HUDEP-2 (cell line): ENCODE results near the gene PRTFDC1.

Experiments
- DNase-seq, 76 experiments: peaks; one replicate each; lab custom pipeline; 2025; ENCODE audit not compliant: unreplicated experiment in 76 of 76; lab: John Stamatoyannopoulos, UW

The PRTFDC1 gene

DNA sequence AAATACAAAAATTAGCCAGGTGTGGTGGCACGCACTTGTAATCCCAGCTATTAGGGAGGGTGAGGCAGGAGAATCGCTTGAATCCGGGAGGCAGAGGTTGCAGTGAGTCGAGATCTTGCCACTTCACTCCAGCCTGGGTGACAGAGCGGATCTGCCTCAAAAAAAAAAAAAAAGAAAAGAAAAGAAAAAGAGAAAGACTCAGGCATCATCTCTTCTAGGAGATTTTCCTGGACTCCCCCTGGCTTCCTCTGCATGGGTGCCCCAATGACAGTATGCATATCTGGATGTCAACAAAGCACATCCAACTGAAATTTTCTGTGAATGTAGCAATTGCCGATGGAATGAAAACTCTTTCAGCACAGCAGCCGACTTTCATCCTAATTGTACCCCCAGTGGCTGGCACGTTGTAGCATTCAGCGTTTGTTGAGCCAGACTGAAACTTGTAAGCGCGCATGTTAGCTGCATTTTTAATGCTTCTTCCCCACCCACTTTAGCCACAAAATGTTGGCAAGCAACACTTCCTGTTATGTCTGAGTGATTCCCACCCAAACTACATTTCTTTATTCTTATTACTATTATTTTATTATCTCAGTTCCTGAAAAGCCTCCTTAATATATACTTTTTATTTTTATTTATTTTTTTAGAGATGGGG lies 70.2 kb downstream of the PRTFDC1 start:
- no peak for DNase-seq

DNA sequence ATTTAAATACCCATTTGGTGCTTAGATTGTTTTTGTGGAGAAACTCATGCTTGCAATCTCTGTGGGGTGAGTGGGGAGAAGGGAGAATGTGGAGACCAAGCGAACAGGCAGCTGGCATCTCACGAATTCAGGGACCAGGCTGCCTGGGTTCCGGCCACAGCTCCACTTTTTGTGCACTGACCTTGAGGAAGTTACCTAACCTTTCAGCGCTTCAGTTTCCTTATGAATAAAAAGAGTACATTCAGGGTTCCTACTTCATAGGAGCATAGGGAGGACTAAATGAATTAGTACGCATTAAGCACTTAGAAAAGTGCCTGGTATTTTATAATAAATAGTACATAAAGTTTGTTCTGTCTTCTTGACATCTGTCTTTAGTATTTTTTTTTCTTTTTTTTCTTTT lies 72.5 kb downstream of the PRTFDC1 start:
- no peak for DNase-seq

DNA sequence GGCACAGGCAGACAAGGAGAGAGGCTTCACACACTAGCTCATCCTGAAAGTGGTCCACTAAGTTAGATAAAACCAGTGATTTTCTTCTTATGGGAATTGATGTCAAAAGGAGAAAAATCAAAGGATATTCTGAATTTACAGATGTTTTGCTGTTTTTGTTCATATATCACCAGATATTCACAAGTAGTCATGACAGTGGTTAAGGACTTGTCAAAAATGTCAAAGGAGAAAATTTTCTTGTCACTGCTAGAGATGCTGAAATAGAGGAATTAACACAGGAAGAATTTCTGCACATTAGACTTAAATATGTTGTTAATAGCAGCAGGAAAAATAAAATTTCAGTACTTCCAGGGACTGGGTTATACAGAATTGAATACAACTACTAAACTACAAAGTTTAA lies 78.3 kb downstream of the PRTFDC1 start:
- no peak for DNase-seq

DNA sequence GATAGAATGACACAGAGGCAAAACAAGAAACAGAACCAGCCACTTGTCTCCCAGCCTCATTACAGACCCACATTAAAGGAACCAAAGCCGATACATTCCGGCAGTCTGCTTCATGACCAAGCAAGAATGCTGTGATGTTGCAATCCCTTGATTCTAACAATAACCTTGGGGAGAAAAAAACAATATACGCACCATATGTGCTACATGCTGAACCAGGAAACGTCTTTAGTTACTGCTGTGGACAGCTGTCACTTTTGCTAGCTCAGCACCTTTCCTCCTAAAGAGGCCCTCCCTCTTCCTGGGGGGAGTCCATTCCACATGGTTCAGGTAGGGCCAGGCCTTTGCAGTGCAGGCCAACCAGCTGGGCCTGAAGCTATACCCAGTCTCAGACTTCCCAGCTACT lies 79.1 kb downstream of the PRTFDC1 start:
- no peak for DNase-seq

DNA sequence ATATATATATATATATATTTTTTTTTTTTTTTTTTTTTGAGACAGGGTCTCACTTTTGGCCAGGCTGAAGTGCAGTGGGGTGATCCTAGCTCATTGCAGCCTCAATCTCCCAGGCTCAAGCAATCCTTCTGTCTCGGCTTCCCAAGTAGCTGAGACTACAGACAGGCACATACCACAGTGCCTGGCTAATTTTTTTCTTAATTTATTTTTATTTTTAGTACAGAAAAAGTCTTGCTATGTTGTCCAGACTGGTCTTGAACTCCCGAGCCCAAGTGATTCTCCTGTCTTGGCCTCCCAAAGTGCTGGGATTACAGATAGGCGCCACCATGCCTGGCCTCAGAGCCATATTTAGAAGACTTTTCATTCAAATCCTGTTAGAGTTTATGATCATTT lies 79.6 kb downstream of the PRTFDC1 start:
- no peak for DNase-seq

DNA sequence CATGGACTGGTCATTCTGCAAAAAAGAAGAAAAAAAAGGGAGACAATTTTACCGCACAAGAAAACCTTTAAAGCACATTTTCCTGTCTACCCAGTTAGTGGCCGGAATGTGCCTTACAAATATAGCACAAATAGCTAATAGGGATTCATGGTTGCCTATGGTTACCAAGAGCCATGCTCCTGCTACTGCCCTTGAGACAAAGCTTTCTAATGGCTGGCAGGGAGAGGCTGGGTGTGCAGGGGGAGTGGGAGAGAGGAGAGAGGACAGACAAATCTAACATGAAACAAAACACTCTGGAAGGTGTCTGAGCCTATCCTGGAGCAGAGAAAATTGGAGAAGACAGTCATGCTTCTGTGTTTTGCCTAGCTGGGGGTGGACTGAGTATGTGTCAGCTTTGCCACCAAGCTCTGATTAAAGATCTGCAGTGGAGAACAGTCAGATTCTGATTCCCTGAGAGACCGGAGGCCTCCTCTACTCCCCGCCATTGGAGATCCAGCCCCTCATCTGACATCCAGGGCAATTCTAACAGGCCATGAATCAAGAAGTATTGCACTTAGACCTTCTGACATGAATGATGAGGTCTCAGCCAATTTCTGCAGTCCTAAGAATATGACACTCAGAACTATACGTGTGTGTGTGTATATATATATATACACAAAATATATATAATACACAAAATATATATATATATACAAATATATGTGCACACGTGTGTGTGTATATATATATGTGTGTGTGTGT lies 80.2 kb downstream of the PRTFDC1 start:
- DNase-seq, result no peak

DNA sequence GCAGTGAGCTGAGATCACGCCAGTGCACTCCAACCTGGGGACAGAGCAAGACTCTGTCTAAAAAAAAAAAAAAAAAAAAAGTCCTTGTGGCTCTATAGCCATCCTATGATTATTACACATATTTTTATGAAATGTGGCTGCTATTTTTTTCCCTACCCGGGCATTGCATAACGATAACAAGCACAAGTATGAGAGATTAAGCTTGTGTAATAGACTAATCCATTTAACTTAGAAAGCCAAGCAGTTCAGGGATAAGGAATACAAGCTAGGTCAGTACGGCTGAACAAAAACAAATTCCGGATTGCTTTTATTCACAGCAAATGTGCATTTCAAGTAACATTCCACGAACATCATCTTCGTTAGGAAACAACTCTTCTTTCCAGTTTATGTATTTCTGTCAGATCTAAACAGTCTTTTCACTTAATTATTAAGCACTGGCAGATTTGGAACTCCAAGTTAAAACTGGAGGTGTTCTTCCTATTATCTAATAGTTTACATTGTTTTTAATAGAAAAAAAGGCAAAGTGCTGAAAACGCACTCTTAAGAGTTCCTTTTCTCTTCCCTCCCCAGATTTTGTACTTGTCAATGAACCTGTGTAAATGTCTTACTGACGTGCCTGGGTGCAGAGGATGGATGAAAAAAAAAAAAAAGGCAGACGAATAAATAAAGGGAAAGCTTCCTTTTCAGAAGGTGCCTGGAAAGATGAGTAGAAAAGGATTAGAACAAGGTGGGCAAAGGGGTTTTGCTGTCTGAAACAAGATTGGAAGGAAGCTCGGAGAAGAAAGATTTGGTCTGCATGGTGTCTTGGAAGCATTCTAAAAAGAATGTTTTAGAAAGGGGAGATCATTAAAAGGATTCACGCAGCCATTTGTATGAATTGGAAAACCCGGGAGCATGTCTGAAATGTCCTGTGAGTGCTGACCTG lies 81.1 kb downstream of the PRTFDC1 start:
- no peak for DNase-seq

DNA sequence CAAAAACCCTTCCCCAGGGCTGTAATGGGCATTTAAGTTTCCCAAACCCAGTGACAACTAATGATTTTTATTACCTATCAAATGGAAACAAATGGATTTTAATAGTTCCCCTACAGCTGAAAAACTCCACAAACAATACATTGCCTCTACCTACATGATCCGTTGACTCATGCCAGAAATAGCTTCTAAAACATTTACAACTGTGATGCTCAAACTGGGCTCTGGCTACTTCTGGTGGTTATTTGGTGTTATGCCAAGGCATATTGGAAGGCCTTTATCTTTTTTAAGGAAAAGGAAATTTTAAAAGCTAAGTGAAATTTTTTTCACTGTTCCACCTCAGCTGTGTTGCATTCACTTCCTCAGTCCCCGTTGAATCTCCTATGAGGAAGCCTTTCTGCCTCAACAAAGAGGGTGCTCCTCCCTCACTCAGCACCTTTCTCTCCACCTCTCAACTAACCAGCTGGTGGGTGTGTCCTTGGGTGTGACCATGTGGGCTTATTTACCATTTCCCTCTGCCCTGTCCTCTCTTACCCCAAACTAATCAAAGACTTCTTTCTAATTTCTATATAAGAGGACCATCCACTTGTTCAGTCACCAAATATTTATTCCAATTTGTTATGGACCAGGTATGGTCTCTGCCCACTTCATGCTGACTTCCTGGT lies 82.9 kb downstream of the PRTFDC1 start:
- no peak for DNase-seq

DNA sequence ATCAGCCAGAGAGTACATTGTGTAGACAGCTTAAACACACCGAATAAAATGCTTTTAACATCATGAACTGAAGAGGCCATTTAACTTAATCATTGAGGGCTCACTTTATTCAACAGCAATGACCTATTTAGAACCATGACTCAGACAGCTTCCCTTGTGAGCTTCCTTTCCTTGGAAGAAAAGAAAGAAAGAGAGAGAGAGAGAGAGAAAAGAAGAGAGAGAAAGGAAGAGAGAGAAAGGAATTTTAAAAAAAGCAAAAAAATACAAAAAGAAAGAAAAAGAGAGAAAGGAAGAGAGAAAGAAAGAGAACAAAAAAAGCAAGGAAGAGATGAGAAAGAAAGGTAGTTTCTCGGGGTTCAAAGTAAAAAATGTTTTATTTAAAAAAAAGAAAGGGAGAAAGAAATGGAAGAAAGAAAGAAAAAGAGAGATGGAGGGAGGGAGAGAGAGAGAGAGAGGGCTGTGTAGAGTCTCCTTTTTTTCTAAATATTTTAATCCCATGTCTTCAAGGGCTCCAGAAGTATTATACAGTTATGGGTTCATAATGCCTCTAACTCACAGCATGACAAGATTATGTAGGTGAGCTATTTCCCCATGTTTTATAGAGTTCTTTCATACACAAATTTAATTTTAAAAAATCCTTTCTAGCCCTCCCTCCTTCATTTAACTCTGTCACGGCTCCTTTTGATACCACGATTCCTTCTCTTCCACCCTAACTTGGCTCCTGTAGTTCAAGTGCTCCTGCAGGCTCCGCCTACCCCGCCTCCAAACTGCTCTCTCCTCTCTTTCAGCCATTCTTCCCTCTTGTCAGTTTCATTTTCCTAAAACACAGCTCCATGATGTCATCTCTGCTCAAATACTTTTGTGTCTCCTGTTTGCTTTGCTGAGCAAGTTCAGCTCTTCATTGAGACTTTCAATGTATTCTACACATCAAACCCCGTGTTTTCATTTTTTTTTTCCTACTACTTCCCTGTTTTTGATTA lies 85.5 kb downstream of the PRTFDC1 start:
- DNase-seq, result no peak

DNA sequence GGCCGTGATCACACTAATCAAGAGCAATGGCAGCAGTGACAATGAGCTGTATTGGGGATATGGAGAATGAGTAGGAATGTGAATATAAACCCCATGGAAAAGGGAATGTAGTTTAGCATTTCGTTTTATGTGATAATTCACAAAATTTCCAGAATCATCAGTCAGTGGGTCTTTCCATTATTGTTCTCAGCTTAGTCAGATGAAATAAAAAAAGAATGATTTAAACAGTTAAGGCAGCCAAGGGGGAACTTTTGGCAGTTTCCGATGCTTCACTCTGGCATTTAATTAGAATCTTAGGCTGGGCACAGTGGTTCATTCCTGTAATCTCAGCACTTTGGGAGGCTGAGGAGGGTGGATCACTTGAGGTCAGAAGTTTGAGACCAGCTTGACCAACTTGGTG lies 86.6 kb downstream of the PRTFDC1 start:
- no peak for DNase-seq

DNA sequence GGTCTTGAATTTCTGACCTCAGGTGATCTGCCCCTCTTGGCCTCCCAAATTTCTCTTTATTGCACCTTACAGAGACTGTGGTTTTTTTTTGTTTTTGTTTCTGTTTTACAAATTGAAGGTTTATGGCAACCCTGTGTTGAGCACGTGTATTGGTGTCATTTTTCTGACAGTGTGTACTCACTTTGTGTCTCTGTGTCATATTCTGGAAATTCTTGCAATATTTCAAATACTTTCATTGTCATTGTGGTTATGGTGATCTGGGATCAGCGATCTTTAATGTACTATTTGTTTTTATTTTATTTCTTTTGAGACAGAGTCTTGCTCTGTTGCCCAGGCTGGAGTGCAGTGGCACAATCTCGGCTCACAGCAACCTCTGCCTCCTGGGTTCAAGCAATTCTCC lies 89.8 kb downstream of the PRTFDC1 start:
- no peak for DNase-seq

DNA sequence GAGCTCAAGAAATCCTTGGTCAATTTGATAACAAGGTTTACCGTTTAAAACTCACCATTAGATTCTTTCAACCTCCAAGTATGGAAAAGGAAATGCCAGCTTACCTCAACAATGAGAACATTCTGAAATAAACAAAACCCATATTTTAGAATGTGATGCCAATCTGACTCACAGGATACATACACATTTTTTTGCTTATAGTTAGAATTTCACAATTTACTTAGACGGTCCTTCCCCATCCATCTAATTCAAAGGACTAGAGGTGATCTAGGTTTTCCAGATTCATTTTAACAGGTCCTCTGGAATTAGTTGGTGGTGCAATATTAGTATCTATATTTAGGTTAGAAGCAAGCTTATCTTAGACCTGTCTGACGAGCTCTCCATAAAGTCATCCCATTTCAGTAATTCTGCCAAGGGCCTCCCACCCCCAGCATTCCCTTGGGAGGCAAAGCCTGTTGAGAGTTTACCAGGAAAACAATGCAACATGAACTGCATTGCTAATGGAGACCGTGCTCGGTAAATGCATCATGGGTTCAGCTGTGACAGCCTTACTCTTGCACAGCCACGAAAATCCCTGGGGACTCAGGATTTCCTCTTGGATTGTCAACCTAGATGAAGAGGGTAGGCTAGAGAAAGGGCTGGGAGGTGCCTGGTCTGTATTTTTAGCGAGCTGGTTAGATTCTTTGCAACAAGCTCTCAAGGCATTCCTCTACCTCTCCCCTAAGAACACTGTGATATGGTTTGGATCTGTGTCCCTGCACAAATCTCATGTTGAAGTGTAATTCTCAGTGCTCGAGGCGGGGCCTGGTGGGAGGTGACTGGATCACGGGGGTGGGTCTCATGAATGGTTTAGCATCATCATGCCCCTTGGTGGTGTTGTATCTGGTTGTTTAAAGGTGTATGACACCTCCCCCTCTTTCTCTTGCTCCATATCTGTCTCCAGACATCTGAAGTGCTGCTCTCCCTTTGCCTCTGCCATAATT lies 93.8 kb downstream of the PRTFDC1 start:
- DNase-seq, result no peak

DNA sequence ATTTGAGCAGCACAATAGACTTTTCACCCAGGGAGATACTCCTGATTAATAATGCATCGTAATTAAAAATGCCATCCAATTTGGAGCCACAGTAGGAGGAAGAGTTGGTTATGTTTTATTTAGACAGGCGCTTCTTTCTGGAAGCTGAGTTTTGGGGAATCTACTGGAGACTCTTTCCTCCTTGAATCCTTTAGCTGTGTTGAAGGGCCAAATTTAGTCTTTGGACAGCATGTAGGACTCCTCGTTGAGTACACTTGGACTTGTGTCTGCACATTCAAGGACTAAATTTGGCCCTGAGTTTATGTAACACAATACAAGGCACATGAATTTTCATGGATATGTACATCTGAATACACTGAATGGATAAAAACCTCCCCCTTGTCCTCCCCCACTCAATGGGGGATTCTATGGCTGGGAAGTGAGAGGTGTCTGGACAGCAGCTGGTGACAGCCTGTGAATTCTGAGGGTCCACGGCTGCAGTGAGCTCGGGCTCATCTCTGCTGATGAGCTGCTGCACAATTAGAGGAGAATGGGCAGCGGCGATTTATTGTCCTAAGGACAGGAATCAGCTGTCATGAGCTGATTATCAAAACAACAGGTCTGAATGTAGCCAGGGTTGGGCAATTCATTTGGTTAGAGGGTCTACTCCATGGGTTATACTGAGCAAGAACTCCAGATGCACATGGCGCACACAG lies 95.2 kb downstream of the PRTFDC1 start:
- DNase-seq, result no peak

DNA sequence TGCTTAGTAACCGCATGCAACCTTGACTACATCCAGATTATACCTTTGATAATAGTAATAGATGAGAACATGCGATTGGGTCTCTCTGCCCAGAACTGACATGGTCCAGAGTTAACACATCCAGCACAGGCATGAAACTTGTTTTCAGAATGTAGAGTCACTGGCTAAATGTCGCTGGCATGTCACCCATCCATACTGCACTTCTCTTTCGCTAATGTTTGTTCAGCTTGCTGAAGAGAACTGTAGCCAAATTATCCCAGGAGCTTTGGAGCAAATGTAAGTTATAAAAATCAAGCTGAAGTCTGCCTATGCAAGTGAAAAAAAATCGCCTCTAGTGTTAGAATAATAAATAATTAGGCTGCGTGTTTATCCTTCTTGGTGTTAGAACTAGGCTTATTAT lies 98.2 kb downstream of the PRTFDC1 start:
- DNase-seq, result no peak

DNA sequence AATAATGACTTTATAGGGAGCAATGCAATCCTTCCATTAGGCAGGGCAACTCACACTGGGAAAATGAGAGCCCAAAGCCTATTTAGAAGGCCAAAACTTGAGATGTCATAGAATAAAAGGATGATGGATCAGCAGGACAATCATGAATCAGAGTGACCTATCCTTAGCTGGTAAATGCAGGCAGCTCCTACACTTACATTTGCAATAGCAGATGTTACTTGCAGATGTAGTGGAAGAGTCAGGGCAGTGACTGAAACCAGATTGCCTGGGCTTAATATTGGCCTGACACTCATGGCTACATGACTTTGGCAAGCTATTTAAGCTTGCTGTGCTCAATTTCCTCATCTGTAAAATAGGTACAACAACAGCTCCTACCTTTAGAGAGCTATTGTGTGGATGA lies 98.7 kb downstream of the PRTFDC1 start:
- no peak for DNase-seq

DNA sequence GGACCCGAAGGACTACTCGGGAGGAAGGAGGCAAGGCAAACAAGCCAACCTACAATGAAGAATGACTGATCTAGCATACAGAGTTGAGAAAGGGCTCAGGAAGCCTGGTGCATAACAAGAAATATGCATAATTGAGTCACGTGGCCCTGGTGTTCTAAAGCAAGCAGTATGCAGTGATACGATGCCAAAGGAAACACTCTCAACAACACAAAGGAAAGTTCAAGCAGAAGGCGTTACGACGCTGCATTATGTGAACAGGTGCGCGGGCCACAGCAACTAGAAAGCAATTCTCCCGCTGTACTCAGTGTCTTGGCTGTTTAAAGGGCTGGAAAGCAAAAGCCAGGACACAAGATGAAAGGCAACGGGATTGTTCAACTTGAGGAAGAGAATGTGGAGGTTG lies 100.8 kb downstream of the PRTFDC1 start:
- DNase-seq, result no peak

DNA sequence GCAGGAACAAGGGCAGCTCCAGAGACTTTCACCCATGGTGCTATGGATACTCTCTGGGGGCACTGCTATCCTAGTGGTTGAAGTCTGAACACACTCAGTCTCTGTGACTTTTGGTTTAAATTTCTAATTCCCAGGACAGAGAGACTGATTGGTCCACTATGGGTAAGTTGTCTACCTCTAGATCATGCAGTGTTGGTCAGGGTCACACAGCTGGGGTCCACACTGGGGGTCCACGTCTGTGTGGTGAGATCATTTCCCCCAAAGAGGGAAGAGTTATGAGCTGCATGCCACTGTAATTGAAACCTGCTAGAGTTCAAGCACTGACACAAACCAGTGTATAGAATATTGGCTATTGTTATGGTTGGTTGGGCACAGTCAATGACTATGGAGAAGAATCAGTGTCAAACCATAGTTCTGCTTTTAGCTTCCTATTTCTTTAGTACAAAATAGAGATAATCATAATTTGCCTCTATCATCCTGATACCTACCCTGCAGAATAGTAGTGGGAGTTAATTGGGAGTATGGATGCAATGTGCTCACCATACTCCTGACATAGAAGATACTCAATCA lies 101.6 kb downstream of the PRTFDC1 start:
- no peak for DNase-seq
